HCT116 (cell line): Measurements from ENCODE around the gene MAPKBP1. TPM values are rescaled to one million over a fixed set of nuclear protein-coding genes. Genes with fewer than 3 reads are reported as not detected.

ENCODE experiments used
- ATAC-seq: fragments of 200-7000 bp; cut with Tn5 transposase; 2 replicates; pipeline ENCODE4 v1.9.1; 2020; ENCODE audit warnings: mild to moderate bottlenecking, moderate library complexity
- BruUV-seq: library from RNA; stranded (reverse); fragments of 400-500 nt; replicated peaks from 2 replicates; lab custom pipeline; 2021; lab: Mats Ljungman, UMichigan
- CTCF ChIA-PET: fragments of 300-600 bp; sonication (Branson Sonifier 250); formaldehyde crosslinking; loops from one replicate; lab custom pipeline; 2021; ENCODE audit warnings: antibody characterized with exemption; lab: Charles Lee
- POLR2A ChIA-PET: fragments of 300-600, 350-600 bp; sonication (Branson Sonifier 250); formaldehyde crosslinking; loops from one replicate; lab custom pipeline; 2021; ENCODE audit warnings: antibody characterized with exemption; lab: Charles Lee
- RAD21 ChIA-PET, 2 experiments: fragments of 300-600 bp; sonication (Branson Sonifier 250); formaldehyde crosslinking; loops; one replicate each; lab custom pipeline; 2023; ENCODE audit warnings: low total read pairs in 2 of 2; ENCODE audit not compliant: uncharacterized antibody in 2 of 2, unreplicated experiment in 2 of 2, low non-redundant PET in 1 of 2; lab: Charles Lee
- DNase-seq: peaks from one replicate; pipeline ENCODE4 v3.0.0-alpha.2; 2010; ENCODE audit warnings: low read depth, low spot score
- H2AFZ ChIP-seq: fragments of 200-600 bp; shearing (Covaris generic), sonication (generic); 2 replicates; pipeline ENCODE4 v1.6.1; 2017; ENCODE audit warnings: low read depth, mixed run types, mixed read lengths, antibody characterized with exemption, low read length; ENCODE audit not compliant: poor library complexity, severe bottlenecking
- H3K27ac ChIP-seq: 2 replicates; pipeline ENCODE4 v1.5.1; 2012; ENCODE audit warnings: low read depth, low read length
- H3K27me3 ChIP-seq: fragments of 200-600 bp; sonication (generic); 2 replicates; pipeline ENCODE4 v1.6.1; 2016; ENCODE audit warnings: mixed run types, low read length, mixed read lengths; ENCODE audit not compliant: insufficient read depth
- H3K36me3 ChIP-seq, 2 experiments: fragments of 200-500 bp in 1 of 2; fragments of 200-600 bp in 1 of 2; sonication (Bioruptor generic) in 1 of 2; sonication (generic) in 1 of 2; 2 replicates each; pipeline versions ENCODE4 v1.5.1 to v1.6.1; 2014 to 2016; ENCODE audit warnings: low read length in 2 of 2, inconsistent platforms in 1 of 2, mixed read lengths in 1 of 2, mixed run types in 1 of 2; ENCODE audit not compliant: insufficient read depth in 2 of 2, control insufficient read depth in 1 of 2
- H3K4me1 ChIP-seq, 2 experiments: fragments of 200-600 bp in 1 of 2; sonication (generic) in 1 of 2; 2 replicates each; pipeline versions ENCODE4 v1.5.1 to v1.6.1; 2012 to 2017; ENCODE audit warnings: low read length in 2 of 2, inconsistent platforms in 1 of 2, mild to moderate bottlenecking in 1 of 2, mixed read lengths in 1 of 2, mixed run types in 1 of 2, moderate library complexity in 1 of 2; ENCODE audit not compliant: insufficient read depth in 2 of 2, control insufficient read depth in 1 of 2
- H3K4me2 ChIP-seq: fragments of 200-600 bp; sonication (generic); 2 replicates; pipeline ENCODE4 v1.6.1; 2017; ENCODE audit warnings: mixed run types, low read length, mixed read lengths
- H3K4me3 ChIP-seq, 2 experiments: fragments of 200-600 bp in 1 of 2; sonication (generic) in 1 of 2; replicated peaks in 1 of 2; 2 replicates each; pipeline ENCODE4 v1.5.1; 2011 to 2016; ENCODE audit warnings: low read length in 2 of 2, control low read depth in 1 of 2, low read depth in 1 of 2, mild to moderate bottlenecking in 1 of 2, mixed read lengths in 1 of 2, mixed run types in 1 of 2
- H3K79me2 ChIP-seq: fragments of 200-600 bp; sonication (generic); 2 replicates; pipeline ENCODE4 v1.6.1; 2017; ENCODE audit warnings: mild to moderate bottlenecking, mixed run types, low read length, moderate library complexity, mixed read lengths; ENCODE audit not compliant: insufficient read depth
- H3K9ac ChIP-seq: fragments of 200-600 bp; sonication (generic); 2 replicates; pipeline ENCODE4 v1.6.1; 2016; ENCODE audit warnings: low read length, mixed read lengths
- H3K9me2 ChIP-seq: fragments of 200-600 bp; sonication (generic), shearing (Covaris generic); 2 replicates; pipeline ENCODE4 v1.6.1; 2017; ENCODE audit warnings: mixed run types, mild to moderate bottlenecking, moderate library complexity; ENCODE audit not compliant: insufficient read depth
- H3K9me3 ChIP-seq, 2 experiments: fragments of 200-500 bp in 1 of 2; fragments of 200-600 bp in 1 of 2; sonication (Bioruptor generic) in 1 of 2; sonication (generic) in 1 of 2; 2 replicates each; pipeline ENCODE4 v1.6.1; 2014 to 2017; ENCODE audit warnings: low read length in 2 of 2, mixed read lengths in 2 of 2, inconsistent platforms in 1 of 2, low read depth in 1 of 2, mild to moderate bottlenecking in 1 of 2, mixed run types in 1 of 2, moderate library complexity in 1 of 2; ENCODE audit not compliant: control insufficient read depth in 1 of 2, insufficient read depth in 1 of 2
- H4K20me1 ChIP-seq: fragments of 200-600 bp; sonication (generic), shearing (Covaris generic); 2 replicates; pipeline ENCODE4 v1.6.1; 2017; ENCODE audit warnings: mixed run types, mild to moderate bottlenecking, moderate library complexity; ENCODE audit not compliant: insufficient read depth
- ATF3 ChIP-seq: IDR thresholded peaks from 2 replicates; pipeline ENCODE4 v1.6.1; 2012
- CBX3 ChIP-seq: IDR thresholded peaks from 2 replicates; pipeline ENCODE4 v1.6.1; 2012; ENCODE audit warnings: low read depth
- CEBPB ChIP-seq: IDR thresholded peaks from 2 replicates; pipeline ENCODE4 v1.6.1; 2012; ENCODE audit warnings: low read depth
- ELF1 ChIP-seq: IDR thresholded peaks from 2 replicates; pipeline ENCODE4 v1.6.1; 2012; ENCODE audit warnings: low read depth, borderline replicate concordance
- EZH2 ChIP-seq: fragments of 200-600 bp; sonication (generic); IDR thresholded peaks from 2 replicates; pipeline ENCODE4 v1.6.1; 2017; ENCODE audit warnings: antibody characterized with exemption, mixed run types
- EZH2phosphoT487 ChIP-seq: fragments of 200-600 bp; IDR thresholded peaks from 2 replicates; pipeline ENCODE4 v1.6.1; 2018; ENCODE audit warnings: antibody characterized with exemption, borderline replicate concordance
- FOSL1 ChIP-seq: IDR thresholded peaks from 2 replicates; pipeline ENCODE4 v1.6.1; 2012; ENCODE audit warnings: low read depth
- JUND ChIP-seq: IDR thresholded peaks from 2 replicates; pipeline ENCODE4 v1.6.1; 2012
- POLR2A ChIP-seq: IDR thresholded peaks from 2 replicates; pipeline ENCODE4 v1.7.0; 2011; ENCODE audit warnings: borderline replicate concordance; ENCODE audit not compliant: insufficient read depth, insufficient read length; ENCODE audit errors: extremely low read depth
- RAD21 ChIP-seq: IDR thresholded peaks from 2 replicates; pipeline ENCODE4 v1.6.1; 2012; ENCODE audit warnings: low read depth, mild to moderate bottlenecking
- SIN3A ChIP-seq: IDR thresholded peaks from 2 replicates; pipeline ENCODE4 v1.6.1; 2012; ENCODE audit warnings: low read depth
- SRF ChIP-seq: IDR thresholded peaks from 2 replicates; pipeline ENCODE4 v1.6.1; 2012; ENCODE audit warnings: low read depth
- YY1 ChIP-seq: IDR thresholded peaks from 2 replicates; pipeline ENCODE4 v1.6.1; 2011; ENCODE audit warnings: low read length, low read depth, moderate library complexity, mild to moderate bottlenecking; ENCODE audit not compliant: insufficient replicate concordance; ENCODE audit errors: extremely low read depth
- ZNF274 ChIP-seq: fragments of 200-500 bp; sonication (Bioruptor generic); IDR thresholded peaks from 2 replicates; pipeline ENCODE4 v1.6.1; 2014; ENCODE audit warnings: mild to moderate bottlenecking, low read depth, low read length, inconsistent platforms
- intact Hi-C: fragments of 100-400 bp; cut with micrococcal nuclease; formaldehyde crosslinking; loops from 2 replicates; pipeline ENCODE4 v1.10.0; 2022
- total RNA-seq: library from RNA; stranded (reverse); gene quantifications from one replicate; pipeline ENCODE4 v1.2.1, GENCODE V29; 2021; ENCODE audit not compliant: unreplicated experiment
- TF ChIP-seq, protein P1 (sequence below): IDR thresholded peaks from 2 replicates; pipeline ENCODE4 v1.6.1; 2011; ENCODE audit warnings: mild to moderate bottlenecking, low read length, moderate library complexity; ENCODE audit not compliant: insufficient replicate concordance; ENCODE audit errors: extremely low read depth

MAPKBP1 gene
- total RNA-seq, 1 experiment from 2014 or later = 21.3 TPM

- ATAC-seq = no peak
- H3K4me2 ChIP-seq = no peak overlapping the region
- H3K9me2 ChIP-seq = no peaks in the 10 kb centered on the region
- no peaks in the 10 kb centered on the region for H4K20me1 ChIP-seq
- no peak overlapping the region for H3K27ac ChIP-seq
- intact Hi-C loops = no loop called here
- H3K27me3 ChIP-seq = no peaks in the 10 kb centered on the region
- no peak overlapping the region for H2AFZ ChIP-seq
- H3K4me1 ChIP-seq = no peaks in the 10 kb centered on the region
- ChIA-PET POLR2A (no interaction called here), RAD21 (no interaction called here)
- no peaks in the 10 kb centered on the region for H3K9me3 ChIP-seq
- TF ChIP-seq FOSL1 (no peak), RAD21 (no peak), POLR2A (no peak), SRF (no peak), ELF1 (no peak), YY1 (no peak), JUND (no peak)
- TF ChIP-seq, protein P1, sequence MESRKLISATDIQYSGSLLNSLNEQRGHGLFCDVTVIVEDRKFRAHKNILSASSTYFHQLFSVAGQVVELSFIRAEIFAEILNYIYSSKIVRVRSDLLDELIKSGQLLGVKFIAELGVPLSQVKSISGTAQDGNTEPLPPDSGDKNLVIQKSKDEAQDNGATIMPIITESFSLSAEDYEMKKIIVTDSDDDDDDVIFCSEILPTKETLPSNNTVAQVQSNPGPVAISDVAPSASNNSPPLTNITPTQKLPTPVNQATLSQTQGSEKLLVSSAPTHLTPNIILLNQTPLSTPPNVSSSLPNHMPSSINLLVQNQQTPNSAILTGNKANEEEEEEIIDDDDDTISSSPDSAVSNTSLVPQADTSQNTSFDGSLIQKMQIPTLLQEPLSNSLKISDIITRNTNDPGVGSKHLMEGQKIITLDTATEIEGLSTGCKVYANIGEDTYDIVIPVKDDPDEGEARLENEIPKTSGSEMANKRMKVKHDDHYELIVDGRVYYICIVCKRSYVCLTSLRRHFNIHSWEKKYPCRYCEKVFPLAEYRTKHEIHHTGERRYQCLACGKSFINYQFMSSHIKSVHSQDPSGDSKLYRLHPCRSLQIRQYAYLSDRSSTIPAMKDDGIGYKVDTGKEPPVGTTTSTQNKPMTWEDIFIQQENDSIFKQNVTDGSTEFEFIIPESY = no peak
- TF ChIP-seq, all 23 proteins: peak for 0
- peaks cover 3 to 9% of the 10 kb centered on the region in 2 experiments; a peak in 2 of 4 replicates for H3K36me3 ChIP-seq
- no TSS peak for BruUV-seq
- no peak for DNase-seq
- H3K79me2 ChIP-seq = no peaks in the 10 kb centered on the region
- CTCF ChIA-PET = no interaction called here
- H3K9ac ChIP-seq = no peak overlapping the region
- H3K4me3 ChIP-seq = no peak overlapping the region
Observed at GRCh38 chr15:41816788-41817187, 42.5 kb downstream of the MAPKBP1 start.

DNA sequence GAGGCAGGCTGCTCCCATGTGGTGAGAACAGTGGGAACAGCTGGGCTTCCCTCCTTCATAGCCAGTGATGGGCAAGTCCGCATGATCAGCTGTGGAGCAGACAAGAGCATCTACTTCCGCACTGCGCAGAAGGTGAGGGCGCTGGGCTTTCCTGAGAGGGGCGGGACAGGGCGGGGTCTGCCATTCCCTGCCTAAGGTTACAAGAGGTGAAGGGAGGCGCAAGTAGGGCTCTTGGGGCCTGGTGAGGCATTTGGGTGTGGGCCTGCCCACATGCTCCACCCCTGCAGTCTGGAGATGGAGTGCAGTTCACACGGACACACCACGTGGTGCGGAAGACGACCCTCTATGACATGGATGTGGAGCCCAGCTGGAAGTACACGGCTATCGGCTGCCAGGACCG, 43.0 kb downstream of the MAPKBP1 start:
- CTCF ChIA-PET = no interaction called here
- H3K4me1 ChIP-seq = no peaks in the 10 kb centered on the region
- no peak overlapping the region for H3K4me3 ChIP-seq
- H2AFZ ChIP-seq = no peak overlapping the region
- BruUV-seq = no TSS peak
- ATAC-seq (no peak), DNase-seq (no peak)
- H3K4me2 ChIP-seq = no peak overlapping the region
- no peaks in the 10 kb centered on the region for H3K27me3 ChIP-seq
- TF ChIP-seq, protein P1 = no peak
- no peak for TF ChIP-seq FOSL1
- TF ChIP-seq YY1 = no peak
- no peak for TF ChIP-seq CEBPB
- TF ChIP-seq EZH2phosphoT487 = no peak
- no peak for TF ChIP-seq ZNF274
- TF ChIP-seq ATF3 = no peak
- no peak for TF ChIP-seq SIN3A
- TF ChIP-seq CBX3 = no peak
- no peak for TF ChIP-seq EZH2
- no peak for TF ChIP-seq POLR2A
- no peak for TF ChIP-seq SRF
- intact Hi-C loops = no loop called here
- no peak overlapping the region for H3K27ac ChIP-seq
- no peaks in the 10 kb centered on the region for H4K20me1 ChIP-seq
- H3K36me3 ChIP-seq = peaks cover 6 to 9% of the 10 kb centered on the region in 2 experiments; a peak in 3 of 4 replicates
- no peaks in the 10 kb centered on the region for H3K9me2 ChIP-seq
- POLR2A ChIA-PET = no interaction called here
- H3K9me3 ChIP-seq = no peaks in the 10 kb centered on the region
- H3K79me2 ChIP-seq = no peaks in the 10 kb centered on the region
- RAD21 ChIA-PET = no interaction called here
- H3K9ac ChIP-seq = no peak overlapping the region
